Measurements from ENCODE around the gene MTREX. TPM values are rescaled to one million over a fixed set of nuclear protein-coding genes. Genes with fewer than 3 reads are reported as not detected.

MTREX gene
- total and polyA plus RNA-seq, 2 experiments from 2014 or later = 19.0 to 66.0 TPM

GRCh38 chr5:55407984-55408383 is 100.2 kb downstream of the MTREX start:
- Histone ChIP-seq H3K9me3 (ENCODE audit: low read depth) (no peaks in the 10 kb centered on the region), H3K27ac (no peak overlapping the region), H3K4me2 (no peak overlapping the region), H3K9me2 (replicated peaks; ENCODE audit: insufficient read depth) (no peaks in the 10 kb centered on the region), H3K27me3 (no peaks in the 10 kb centered on the region), H4K20me1 (ENCODE audit: insufficient read depth, poor library complexity, severe bottlenecking) (no peaks in the 10 kb centered on the region), H3K36me3 (replicated peaks; ENCODE audit: insufficient read depth, low read depth) (no peaks in the 10 kb centered on the region), H2AFZ (no peak overlapping the region), H3K4me1 (ENCODE audit: insufficient read depth) (no peaks in the 10 kb centered on the region), H3K4me3 (no peak overlapping the region), H3K79me2 (no peaks in the 10 kb centered on the region)
- TF ChIP-seq EZH2phosphoT487 (IDR thresholded peaks at IDR 0.05; ENCODE audit: low read depth, severe bottlenecking, unreplicated experiment) = no peak
- no peak for TF ChIP-seq CTCF (IDR thresholded peaks at IDR 0.05; ENCODE audit: poor library complexity)
- no peak for TF ChIP-seq EZH2 (IDR thresholded peaks at IDR 0.05; ENCODE audit: borderline replicate concordance)
- no peak for DNase-seq (ENCODE audit: low spot score)
- 93% methylated on average over 3 of the region's 3 CpGs for WGBS (ENCODE audit: low lambda C conversion rate, missing lambda C conversion rate)

GRCh38 chr5:55409775-55410174 is 102.0 kb downstream of the MTREX start:
- Histone ChIP-seq H3K4me1 (ENCODE audit: insufficient read depth) (no peaks in the 10 kb centered on the region), H3K79me2 (no peaks in the 10 kb centered on the region), H3K27me3 (no peaks in the 10 kb centered on the region), H3K4me3 (no peak overlapping the region), H3K9me2 (replicated peaks; ENCODE audit: insufficient read depth) (no peaks in the 10 kb centered on the region), H3K27ac (no peak overlapping the region), H3K4me2 (no peak overlapping the region), H3K36me3 (replicated peaks; ENCODE audit: insufficient read depth, low read depth) (no peaks in the 10 kb centered on the region), H4K20me1 (ENCODE audit: insufficient read depth, poor library complexity, severe bottlenecking) (no peaks in the 10 kb centered on the region), H2AFZ (no peak overlapping the region), H3K9me3 (ENCODE audit: low read depth) (no peaks in the 10 kb centered on the region)
- no peak for DNase-seq (ENCODE audit: low spot score)
- TF ChIP-seq EZH2phosphoT487 (IDR thresholded peaks at IDR 0.05; ENCODE audit: low read depth, severe bottlenecking, unreplicated experiment) (no peak), EZH2 (IDR thresholded peaks at IDR 0.05; ENCODE audit: borderline replicate concordance) (no peak), CTCF (IDR thresholded peaks at IDR 0.05; ENCODE audit: poor library complexity) (no peak)
- WGBS (ENCODE audit: low lambda C conversion rate, missing lambda C conversion rate) = 100% methylated on average over 1 of the region's 1 CpG

- Histone ChIP-seq H3K27ac (no peak overlapping the region), H3K4me3 (no peak overlapping the region), H3K4me2 (no peak overlapping the region), H3K79me2 (no peaks in the 10 kb centered on the region), H3K9me3 (ENCODE audit: low read depth) (no peaks in the 10 kb centered on the region), H2AFZ (no peak overlapping the region), H4K20me1 (ENCODE audit: insufficient read depth, poor library complexity, severe bottlenecking) (no peaks in the 10 kb centered on the region), H3K9me2 (replicated peaks; ENCODE audit: insufficient read depth) (no peaks in the 10 kb centered on the region), H3K27me3 (no peaks in the 10 kb centered on the region), H3K36me3 (replicated peaks; ENCODE audit: insufficient read depth, low read depth) (no peaks in the 10 kb centered on the region), H3K4me1 (ENCODE audit: insufficient read depth) (no peaks in the 10 kb centered on the region)
- 97% methylated on average over 3 of the region's 3 CpGs for WGBS (ENCODE audit: low lambda C conversion rate, missing lambda C conversion rate)
- TF ChIP-seq EZH2phosphoT487 (IDR thresholded peaks at IDR 0.05; ENCODE audit: low read depth, severe bottlenecking, unreplicated experiment) (no peak), EZH2 (IDR thresholded peaks at IDR 0.05; ENCODE audit: borderline replicate concordance) (no peak), CTCF (IDR thresholded peaks at IDR 0.05; ENCODE audit: poor library complexity) (no peak)
- no peak for DNase-seq (ENCODE audit: low spot score)
Observed at GRCh38 chr5:55410845-55411244, 103.1 kb downstream of the MTREX start.

- H3K27ac ChIP-seq = no peak overlapping the region
- H3K36me3 ChIP-seq (replicated peaks; ENCODE audit: insufficient read depth, low read depth) = no peaks in the 10 kb centered on the region
- no peak for TF ChIP-seq CTCF (IDR thresholded peaks at IDR 0.05; ENCODE audit: poor library complexity)
- TF ChIP-seq EZH2 (IDR thresholded peaks at IDR 0.05; ENCODE audit: borderline replicate concordance) = no peak
- no peak for TF ChIP-seq EZH2phosphoT487 (IDR thresholded peaks at IDR 0.05; ENCODE audit: low read depth, severe bottlenecking, unreplicated experiment)
- H2AFZ ChIP-seq = no peak overlapping the region
- no peaks in the 10 kb centered on the region for H3K27me3 ChIP-seq
- no peak overlapping the region for H3K4me2 ChIP-seq
- H4K20me1 ChIP-seq (ENCODE audit: insufficient read depth, poor library complexity, severe bottlenecking) = no peaks in the 10 kb centered on the region
- no peak for DNase-seq (ENCODE audit: low spot score)
- H3K4me1 ChIP-seq (ENCODE audit: insufficient read depth) = no peaks in the 10 kb centered on the region
- WGBS (ENCODE audit: low lambda C conversion rate, missing lambda C conversion rate) = 95% methylated on average over 1 of the region's 1 CpG
- no peak overlapping the region for H3K4me3 ChIP-seq
- no peaks in the 10 kb centered on the region for H3K79me2 ChIP-seq
- no peaks in the 10 kb centered on the region for H3K9me2 ChIP-seq (replicated peaks; ENCODE audit: insufficient read depth)
- H3K9me3 ChIP-seq (ENCODE audit: low read depth) = no peaks in the 10 kb centered on the region
Observed at GRCh38 chr5:55411876-55412275, 104.1 kb downstream of the MTREX start.

Data from hepatocyte (in vitro differentiated cells).